HG03558 (cell line): Measurements from ENCODE around the gene ZNF263.

Source experiments
- ATAC-seq: cut with Tn5 transposase; IDR thresholded peaks from one replicate; pipeline ENCODE4 v1.9.1; 2021; ENCODE audit warnings: moderate number of reproducible peaks; ENCODE audit not compliant: unreplicated experiment; ENCODE audit errors: extremely low read depth

The ZNF263 gene

GRCh38 chr16:3317315-3317999 lies 34.2 kb downstream of the ZNF263 start:
- no peak for ATAC-seq

DNA sequence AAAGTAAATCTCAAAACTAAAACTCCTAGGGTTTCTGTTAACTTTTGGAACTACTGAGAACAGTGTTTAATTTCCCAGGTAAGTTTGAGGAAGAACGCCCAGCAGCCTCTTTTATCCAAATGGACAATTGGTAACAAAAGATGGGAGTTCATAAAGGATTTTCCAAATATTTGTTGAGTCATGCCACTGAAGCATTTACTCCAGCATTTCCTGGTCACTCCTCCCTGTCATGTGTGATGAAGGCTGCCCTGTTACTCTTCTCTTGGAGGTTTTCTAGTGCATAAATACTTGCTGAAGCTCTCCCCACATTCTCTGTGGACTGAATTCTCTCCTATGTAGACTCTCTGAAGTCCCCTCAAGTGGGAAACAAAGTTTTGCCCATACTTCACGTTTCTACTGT lies 38.5 kb downstream of the ZNF263 start:
- ATAC-seq = no peak

- ATAC-seq = no peak
Measured at GRCh38 chr16:3327514-3327913, 44.2 kb downstream of the ZNF263 start.

GRCh38 chr16:3328104-3328503 lies 44.8 kb downstream of the ZNF263 start:
- no peak for ATAC-seq

- no peak for ATAC-seq
Measured at GRCh38 chr16:3328643-3329042, 45.4 kb downstream of the ZNF263 start.
